Medulla oblongata (tissue), 1 donor: ENCODE data around the gene LAMA2.

Source experiments
- DNase-seq: peaks from one replicate; pipeline ENCODE4 v3.0.0-alpha.2; 2015; ENCODE audit errors: extremely low spot score

Gene LAMA2

GRCh38 chr6:129490521-129491255 lies 607.8 kb downstream of the LAMA2 start:
- peak; percentile 65 for DNase-seq

DNA sequence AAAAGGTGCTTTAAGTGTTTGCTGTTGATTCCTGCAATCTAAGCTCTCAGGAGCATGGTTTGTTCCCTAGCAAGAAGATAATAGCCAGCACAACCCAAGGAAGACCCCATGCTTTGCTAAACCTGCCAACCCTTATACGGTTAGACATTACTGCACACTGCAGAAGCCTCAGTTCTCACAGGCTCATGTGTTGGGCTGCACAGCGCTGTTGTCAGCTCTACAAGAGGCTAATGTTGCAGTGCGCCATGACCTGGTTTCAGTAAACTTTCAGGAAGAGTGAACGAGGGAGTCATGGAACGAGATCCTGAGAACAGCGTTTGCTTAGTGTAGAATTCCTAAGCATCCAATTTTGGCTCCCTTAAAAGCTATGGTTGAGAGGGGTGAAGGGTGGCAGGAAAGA lies 608.5 kb downstream of the LAMA2 start:
- no peak for DNase-seq

- no peak for DNase-seq
Measured at GRCh38 chr6:129492260-129492659, 609.3 kb downstream of the LAMA2 start.

DNA sequence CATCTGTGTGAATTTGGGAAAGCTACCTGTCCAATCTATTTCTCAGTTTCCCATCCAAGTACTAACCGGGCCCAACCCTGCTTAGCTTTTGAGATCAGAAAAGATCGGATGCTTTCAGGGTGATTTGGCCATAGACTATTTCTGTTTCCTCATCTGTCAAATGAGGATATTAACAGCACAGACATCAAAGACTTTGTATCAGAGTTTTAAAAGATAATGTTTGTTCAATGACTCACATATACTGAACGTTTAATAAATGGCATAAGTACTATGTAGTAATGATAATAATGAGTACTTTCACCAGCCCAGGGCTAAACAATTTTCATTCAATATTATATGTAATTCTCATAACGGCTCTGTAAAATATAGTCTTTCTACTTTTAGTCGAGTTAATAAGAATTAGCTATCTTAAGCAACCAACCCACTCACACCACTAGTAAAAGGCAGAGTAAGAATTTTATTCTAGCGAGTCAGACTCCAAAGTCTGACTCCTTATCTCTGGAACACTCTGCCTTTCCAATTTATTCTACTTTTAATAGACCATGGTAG lies 610.5 kb downstream of the LAMA2 start:
- no peak for DNase-seq

DNA sequence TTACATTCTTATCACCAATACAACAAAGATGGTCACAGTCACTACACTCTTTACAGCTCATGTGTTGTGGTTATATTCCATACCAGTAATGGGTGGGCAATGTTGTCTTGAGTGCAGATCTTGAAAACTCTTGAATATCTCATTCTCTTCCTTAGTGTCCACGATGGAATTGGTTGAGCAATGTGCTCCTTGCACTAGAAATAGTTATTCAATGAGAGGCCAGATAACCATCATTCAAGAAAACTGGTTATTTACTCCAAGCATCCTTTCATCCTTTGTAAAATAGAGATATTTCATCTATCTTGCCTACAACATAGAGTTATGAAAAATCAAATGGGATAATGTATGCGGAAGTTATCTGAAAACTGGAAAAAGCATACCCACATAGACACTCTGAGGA lies 611.2 kb downstream of the LAMA2 start:
- no peak for DNase-seq

- DNase-seq = no peak
Measured at GRCh38 chr6:129494586-129494985, 611.6 kb downstream of the LAMA2 start.

- DNase-seq = no peak
Measured at GRCh38 chr6:129495652-129496051, 612.7 kb downstream of the LAMA2 start.

DNA sequence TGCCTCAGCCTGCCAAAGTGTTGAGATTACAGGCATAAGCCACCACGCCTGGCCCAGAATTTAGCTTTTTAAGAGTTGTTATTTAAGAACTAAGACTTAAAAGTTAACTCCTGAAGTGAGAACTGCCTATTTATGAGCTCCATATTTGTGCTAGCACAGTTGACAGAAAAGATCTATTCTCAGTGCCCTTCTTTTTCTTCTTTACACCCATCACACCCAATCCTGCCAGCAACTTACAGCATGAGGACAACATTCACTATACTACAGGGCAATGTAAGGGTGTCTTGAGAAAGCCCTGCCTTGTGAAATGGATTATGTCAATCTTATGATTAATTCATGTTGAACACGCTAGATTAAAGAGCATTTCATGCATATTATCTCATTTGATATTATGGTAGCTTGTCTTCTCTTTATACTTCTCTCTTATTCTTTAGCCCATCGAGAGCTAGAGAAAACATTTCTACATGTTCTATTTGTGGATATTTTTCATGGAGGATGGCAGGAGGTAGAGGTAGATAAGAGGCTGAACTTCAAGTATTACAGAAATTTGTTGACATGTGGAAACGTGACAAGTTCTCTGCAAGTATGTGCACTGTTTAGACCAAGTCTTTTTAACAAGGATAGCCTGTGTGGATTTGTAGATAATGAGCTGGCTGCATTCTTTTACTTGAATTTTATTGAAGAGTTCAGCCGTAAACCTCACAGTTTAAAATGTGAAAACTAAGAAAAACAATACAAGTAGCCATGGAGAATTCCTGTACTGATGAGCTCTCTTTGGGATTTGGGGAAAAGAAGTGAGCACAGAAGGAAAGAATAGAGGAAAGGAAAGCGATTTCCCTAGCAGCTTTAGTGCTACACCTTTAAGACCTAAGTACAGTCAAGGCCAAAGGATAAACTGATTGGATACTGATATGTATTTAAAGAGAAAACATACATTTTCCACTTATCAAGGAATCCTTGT lies 614.8 kb downstream of the LAMA2 start:
- DNase-seq = no peak

DNA sequence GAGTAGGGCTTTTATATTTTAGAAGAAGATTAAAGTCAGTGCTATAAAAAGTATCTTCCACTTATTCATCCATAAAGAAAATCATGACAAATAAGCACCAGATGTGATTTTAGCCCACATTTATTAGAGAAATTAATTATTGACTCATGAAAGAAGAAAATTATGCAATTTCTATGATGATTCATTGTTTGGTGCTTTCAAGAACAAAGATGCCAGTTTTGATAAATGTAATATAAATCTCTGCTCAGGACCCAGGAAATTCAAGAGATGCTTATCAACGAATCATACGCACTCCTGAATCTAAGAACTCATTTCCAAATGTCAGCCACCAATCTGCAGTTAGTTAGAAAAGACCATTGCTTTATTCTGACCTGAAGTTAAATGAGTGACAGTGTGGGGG lies 615.6 kb downstream of the LAMA2 start:
- no peak for DNase-seq

DNA sequence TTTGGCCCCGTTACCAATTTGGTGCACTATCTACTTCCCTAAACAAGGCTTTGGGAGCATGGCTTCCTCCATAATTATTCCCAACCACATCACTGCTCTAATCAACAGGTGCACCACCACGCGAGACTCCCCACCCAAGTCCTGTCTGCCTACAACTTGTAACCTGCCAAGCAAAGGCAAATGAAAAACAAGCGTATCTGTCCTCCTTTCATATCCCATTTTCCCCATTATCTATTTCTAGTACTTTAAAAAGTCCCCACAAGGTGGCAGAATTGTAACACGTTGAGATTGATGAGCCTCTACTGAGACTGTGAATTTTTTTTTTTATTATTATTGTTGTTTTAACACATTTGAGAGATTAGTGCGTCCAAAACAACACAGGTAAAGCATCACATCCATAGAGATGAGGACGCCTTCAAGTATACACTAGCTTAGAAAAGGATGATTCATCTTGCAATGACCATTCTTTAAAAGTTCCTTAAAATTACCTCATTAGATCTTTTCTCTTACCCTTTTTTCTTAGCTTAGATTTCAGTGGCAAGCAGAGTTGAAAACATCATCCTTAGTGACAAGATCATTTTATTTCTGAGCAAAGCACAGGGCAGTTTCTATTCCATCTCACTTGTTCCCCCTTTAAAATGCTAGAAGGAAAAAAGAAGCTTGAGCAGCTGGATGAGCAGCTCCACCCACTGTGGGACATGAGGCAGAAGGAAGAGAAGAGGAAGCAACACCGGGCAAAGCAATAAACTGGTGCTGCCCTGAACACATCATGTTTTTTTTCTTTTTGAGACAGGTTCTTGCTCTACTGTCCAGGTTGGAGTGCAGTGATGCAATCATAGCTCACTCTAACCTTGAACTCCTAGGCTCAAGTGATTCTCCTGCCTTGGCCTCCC lies 616.3 kb downstream of the LAMA2 start:
- DNase-seq = peak; percentile 85

DNA sequence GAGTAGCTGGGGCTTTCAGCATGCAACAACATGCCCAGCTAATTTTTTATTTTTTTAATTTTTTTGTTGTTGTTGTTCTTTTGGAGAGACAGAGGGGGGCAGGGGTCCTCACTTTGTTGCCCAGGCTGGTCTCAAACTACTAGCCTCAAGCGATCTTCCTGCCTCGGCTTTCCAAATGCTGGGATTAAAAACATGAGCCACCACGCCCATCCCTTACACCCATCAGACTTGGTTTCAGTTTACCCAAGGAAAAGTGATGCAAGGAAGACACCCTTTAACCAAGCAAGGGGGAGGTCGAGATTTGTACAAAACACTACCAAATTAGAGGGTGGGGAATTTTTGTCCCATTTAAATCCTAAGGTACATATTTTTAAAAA lies 616.9 kb downstream of the LAMA2 start:
- DNase-seq = no peak

- peak; percentile 44 for DNase-seq
Measured at GRCh38 chr6:129500958-129501739, 618.2 kb downstream of the LAMA2 start.

DNA sequence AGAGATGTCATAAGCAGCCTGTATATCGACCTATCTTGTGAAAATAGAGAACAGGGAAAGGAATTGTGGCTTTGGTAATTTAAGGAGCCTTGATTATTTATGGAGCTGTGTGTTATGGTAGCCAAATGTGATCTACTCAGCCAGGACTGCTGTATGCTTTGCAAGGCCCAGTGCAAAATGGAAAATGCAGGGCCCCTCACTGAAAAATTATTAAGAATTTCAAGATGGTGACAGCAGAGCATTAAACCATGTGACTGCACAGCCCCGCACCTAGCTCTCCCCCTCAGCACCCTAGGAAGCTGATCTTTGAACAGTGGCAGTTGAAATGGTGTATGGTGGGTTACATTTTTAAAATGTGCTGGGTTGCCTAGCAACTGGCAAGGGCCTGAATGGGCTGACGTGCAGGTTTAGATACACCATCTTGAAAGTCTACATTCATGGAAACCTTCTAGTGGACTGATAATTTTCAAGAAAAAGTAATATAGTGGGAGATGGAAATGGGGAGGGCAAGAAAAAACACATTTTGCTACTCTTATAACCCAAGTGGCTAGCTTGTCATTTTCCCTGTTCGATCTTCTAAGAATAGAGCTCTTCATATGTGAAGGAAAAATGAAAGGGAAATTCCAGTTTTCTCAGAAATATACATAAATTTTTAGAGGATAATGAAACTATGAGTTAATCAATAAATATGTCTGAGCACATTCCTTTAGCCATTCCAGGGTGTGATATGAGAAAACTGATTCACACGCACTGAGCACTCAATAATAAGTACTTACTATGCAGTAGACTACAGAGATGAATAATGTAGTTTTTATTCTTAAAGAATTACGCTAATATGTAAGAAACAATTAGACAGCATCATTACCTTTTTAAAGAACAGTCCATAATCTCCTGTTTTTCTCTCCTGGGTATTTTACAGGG lies 619.1 kb downstream of the LAMA2 start:
- DNase-seq = no peak

DNA sequence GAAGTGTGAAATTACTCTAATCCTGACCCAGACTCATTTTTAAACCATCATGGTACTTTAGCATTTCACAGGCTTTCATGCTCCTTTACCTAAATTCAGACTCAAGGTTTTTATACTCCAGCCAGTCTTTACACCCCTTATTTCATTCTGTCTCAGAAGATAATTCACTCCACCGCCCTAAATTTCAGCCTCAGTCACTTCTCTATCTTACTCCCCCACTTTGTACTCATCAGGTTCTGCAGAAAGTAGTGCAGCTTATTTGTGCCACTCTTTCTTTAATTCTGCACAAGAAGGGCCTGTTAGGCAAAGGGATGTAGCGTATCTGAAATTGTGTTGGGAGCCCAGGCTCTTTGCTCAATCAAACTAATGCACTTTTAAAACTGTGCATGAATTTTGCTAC lies 621.5 kb downstream of the LAMA2 start:
- no peak for DNase-seq

DNA sequence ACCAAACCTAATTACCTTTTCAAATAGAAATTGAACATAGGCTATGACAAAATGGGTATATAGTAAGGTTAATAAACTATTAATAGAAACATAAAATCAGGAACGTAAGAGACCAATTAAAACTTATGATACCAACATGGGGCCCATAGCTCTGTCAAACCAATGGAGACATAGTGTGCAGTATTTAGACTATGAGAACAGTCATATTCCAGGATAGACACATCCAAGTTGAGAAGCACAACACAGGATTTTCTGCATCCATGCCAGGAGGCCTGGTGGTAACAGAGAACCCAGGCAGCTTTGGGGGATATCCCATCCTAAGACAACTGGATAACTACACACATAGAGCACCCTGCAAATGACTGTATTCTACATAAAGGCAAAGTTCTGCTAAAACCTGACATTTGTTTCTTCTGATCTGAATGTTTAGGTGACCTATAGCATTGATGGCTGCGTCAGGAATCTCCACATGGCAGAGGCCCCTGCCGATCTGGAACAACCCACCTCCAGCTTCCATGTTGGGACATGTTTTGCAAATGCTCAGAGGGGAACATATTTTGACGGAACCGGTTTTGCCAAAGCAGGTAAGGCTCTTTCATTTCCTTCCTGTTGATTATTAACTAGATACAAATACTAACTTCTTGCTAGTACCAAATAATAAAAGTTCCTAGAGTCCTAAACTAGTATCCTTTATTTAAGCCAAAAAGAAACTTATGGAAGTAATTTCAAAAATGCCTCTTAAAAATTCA lies 624.3 kb downstream of the LAMA2 start:
- DNase-seq = no peak

GRCh38 chr6:129507846-129508245 lies 624.9 kb downstream of the LAMA2 start:
- no peak for DNase-seq

DNA sequence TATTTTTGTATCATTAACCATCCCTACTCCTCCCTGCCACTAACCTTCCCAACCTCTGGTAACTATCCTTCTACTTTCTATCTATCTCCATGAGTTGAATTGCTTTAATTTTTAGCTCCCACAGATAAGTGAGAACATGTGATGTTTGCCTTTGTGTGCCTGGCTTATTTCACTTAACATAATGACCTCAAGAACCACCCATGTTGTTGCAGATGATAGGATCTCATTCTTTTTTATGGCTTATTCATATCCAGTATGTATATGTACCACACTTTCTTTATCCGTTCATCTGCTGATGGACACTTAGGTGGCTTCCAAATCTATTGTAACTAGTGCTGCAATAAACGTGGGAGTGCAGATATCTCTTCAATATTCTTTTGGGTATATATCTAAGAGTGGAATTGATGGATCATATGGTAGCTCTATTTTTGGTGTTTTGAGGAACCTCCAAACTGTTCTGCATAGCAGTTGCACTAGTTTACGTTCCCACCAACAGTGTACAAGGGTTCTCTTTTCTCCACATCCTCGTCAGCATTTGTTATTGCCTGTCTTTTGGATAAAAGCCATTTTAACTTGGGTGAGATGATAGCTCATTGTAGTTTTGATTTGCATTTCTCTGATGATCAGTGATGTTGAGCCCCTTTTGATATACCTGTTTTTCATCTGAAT lies 625.7 kb downstream of the LAMA2 start:
- no peak for DNase-seq

DNA sequence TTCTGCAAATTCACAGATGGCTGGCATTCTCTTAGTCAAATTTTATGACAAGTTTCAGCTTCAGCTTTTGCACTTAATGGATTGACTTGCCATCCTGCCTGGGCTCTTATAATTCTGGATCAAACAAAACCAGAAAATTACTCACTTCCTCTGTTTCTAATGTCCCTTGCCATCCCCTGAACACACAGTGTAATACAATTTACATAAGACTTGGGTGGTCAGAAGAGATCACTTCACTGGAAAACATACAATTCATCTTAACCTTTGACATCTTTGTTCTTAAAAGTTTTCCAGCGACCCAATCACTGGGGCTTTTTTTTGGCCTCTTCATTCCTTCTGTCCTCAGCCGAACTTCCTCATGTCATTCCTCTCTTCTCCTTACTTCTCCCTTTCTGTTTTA lies 628.0 kb downstream of the LAMA2 start:
- DNase-seq = no peak

DNA sequence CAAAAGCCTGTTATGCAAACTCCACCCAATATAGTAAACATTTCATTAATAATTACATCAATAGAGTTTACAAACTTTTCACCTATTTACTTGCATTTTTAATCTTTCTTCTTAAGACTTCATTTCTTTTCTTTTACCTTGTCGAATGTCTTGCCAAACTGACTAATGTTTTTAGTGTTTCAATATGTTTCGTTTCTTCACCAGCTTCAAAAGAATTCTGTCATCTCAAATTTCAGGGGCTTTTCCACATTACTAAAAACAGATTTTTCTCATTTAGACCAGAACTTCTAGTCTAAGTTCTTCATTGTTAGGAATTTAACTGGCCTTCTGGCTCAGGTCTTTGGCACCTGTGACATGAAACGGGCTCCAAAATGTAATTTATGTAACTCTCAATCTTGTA lies 630.5 kb downstream of the LAMA2 start:
- DNase-seq = no peak
